GM18498 (cell line): Measurements from ENCODE around the gene RAB34.
"Not testable (repeated sequence)": the region's sequence is repeated elsewhere in the genome, so short reads cannot be mapped to it uniquely, and the experiment has no call there.

ENCODE experiments used
- ATAC-seq: cut with Tn5 transposase; IDR thresholded peaks from one replicate; pipeline ENCODE4 v1.9.1; 2021; ENCODE audit warnings: mild to moderate bottlenecking, moderate library complexity; ENCODE audit not compliant: unreplicated experiment

Gene RAB34

DNA sequence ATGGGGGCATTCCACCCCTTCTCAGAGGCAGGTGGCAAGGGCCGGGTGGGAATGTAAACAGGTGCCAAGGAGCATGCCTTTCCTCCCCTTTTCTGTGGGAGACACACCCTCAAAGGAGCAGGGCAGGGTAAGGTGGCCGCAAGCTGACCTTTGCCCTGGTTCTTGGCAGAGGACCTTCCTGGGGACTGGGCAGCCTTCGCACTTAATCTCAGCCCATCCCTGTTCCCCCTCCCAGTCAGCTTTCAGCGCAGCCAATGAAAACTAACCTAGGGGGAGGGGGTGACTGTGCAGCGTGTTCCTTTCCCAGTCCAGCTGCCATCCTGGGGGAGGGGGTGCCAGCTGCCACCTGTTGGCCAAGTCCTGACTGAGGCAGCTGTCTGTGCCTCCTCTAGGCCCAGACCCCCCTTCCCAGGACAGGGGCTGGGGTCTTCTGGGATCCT, 29.0 kb upstream of the RAB34 start:
- no peak for ATAC-seq

- ATAC-seq = no peak
Measured at GRCh38 chr17:28745786-28746411, 28.2 kb upstream of the RAB34 start.

GRCh38 chr17:28744972-28745785, 27.5 kb upstream of the RAB34 start:
- ATAC-seq = no peak

DNA sequence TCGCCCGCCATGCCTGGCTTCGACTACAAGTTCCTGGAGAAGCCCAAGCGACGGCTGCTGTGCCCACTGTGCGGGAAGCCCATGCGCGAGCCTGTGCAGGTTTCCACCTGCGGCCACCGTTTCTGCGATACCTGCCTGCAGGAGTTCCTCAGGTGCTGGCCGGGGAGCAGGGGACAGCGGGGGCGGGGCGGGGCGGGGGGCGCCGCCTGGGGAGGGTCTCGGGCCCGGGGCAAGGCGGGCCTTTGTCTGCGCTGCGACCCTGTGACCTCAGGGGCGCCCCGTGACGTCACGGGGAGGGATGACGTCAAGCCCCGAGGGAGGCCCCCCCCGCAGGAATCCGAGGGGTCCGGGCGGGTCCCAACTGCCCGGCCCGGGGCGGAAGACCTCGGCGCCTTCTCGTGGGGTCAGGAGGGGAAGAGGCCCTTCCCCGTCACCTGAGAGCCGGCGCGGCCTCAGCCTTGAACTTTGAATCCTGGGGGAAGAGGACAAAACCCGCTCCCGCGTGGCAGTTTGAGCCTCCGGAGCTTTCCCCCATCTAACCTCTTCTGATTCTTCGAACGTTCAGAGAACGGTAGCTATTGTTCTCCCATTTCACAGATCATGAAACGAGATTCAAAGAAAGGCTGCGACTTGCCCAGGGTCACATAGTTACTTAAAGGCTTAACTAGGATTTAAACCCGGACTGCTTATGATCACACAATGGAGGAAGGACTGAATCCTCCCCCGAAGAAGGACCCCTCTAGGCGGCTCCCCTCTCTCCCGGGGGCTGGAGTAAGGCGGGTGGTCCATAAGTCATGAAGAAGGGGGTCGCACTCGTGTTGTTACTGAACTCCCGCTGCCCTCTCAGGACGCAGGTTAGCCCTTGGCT, 26.7 kb upstream of the RAB34 start:
- peak; percentile 30 for ATAC-seq

- peak; percentile 71 for ATAC-seq
Measured at GRCh38 chr17:28743243-28744103, 25.8 kb upstream of the RAB34 start, which contains the start of gene TRAF4. Gene TRAF4 (plus strand): TSS chr17:28744011. CDS start chr17:28744113, 102 bp downstream.

GRCh38 chr17:28741358-28742349, 24.0 kb upstream of the RAB34 start:
- ATAC-seq = no peak

GRCh38 chr17:28740406-28741357, 23.0 kb upstream of the RAB34 start:
- no peak for ATAC-seq

- ATAC-seq = no peak
Measured at GRCh38 chr17:28738680-28739384, 21.2 kb upstream of the RAB34 start.

GRCh38 chr17:28737770-28738679, 20.4 kb upstream of the RAB34 start:
- ATAC-seq = peak; percentile 67

- ATAC-seq = no peak
Measured at GRCh38 chr17:28737316-28737715, 19.6 kb upstream of the RAB34 start.

- not testable (repeated sequence) for ATAC-seq
Measured at GRCh38 chr17:28735913-28736769, 18.5 kb upstream of the RAB34 start.

DNA sequence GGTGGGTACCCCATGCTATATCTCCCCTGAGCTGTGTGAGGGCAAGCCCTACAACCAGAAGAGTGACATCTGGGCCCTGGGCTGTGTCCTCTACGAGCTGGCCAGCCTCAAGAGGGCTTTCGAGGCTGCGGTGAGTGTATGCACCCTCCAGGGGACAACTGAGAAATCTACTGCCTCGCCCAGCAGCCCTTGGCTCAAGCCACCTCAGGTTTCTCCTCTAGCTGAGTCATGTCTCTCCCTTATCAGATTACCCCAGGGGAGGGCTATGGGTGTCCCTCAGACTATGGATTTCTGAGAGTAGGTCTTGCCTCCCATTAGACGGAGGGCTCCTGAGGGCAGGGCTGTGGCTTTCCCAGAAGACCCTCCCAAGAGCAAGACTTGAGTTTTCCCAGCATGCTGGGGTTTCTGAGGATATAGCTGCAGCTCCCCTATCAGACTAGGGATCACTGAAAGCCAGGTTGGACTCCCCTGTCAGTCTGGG, 17.6 kb upstream of the RAB34 start:
- no peak for ATAC-seq

- no peak for ATAC-seq
Measured at GRCh38 chr17:28734712-28735241, 17.1 kb upstream of the RAB34 start.

GRCh38 chr17:28733346-28733745, 15.7 kb upstream of the RAB34 start:
- no peak for ATAC-seq

GRCh38 chr17:28729950-28730330, 12.3 kb upstream of the RAB34 start:
- ATAC-seq = no peak
